Dermis microvascular lymphatic vessel endothelial cell (primary cell): ENCODE data around the gene CAMKK2. TPM values are rescaled to one million over a fixed set of nuclear protein-coding genes. Genes with fewer than 3 reads are reported as not detected.
"Not testable (repeated sequence)": the region's sequence is repeated elsewhere in the genome, so short reads cannot be mapped to it uniquely, and the experiment has no call there.

Experiments
- DNase-seq, 2 donors: peaks; one replicate each; pipeline versions ENCODE4 v3.0.0 to v3.0.0-alpha.2; 2010; ENCODE audit warnings: low read depth in 2 of 2
- total RNA-seq: library from RNA; depleted of rRNA; stranded (reverse); fragments of >200 nt; gene quantifications from 2 replicates; pipeline ENCODE4 v1.2.1, GENCODE V29; 2014

The CAMKK2 gene
- total RNA-seq, 1 donor from 2014 or later = 21.3 TPM

DNA sequence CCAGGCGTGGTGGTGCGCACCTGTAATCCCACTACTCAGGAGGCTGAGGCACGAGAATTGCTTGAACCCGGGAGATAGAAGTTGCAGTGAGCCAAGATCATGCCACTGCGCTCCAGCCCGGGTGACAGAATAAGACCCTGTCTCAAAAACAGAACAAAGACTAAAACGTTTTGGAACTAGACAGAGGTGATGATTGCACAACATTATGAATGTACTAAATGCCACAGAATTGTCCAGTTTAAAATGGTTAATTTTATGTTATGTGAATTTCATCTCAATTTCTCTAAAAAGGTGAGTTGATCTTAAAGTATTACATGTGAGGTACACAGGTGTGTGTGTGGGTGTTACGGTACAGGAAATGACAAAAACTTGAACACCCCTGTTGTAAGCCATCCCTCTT lies 70.1 kb downstream of the CAMKK2 start:
- no peak for DNase-seq

DNA sequence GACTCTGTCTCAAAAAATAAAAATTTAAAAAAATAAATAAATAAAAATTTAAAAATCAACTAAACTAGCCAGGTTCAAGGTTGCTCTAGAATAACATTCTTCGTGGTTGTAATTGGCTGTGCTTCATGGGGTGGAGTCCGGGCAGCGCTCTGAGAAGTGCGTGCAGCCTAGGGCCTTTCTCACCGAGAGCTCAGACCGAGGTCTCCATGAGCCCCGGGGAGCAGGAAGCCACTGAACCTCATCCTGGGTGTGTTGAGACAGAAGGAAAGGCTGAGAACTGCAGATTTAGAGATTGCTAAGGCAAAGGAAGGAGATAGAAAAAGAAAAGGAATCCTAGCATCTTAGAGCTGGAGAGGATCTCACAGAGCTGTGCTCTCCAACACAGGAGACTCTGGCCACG lies 71.9 kb downstream of the CAMKK2 start:
- no peak for DNase-seq

DNA sequence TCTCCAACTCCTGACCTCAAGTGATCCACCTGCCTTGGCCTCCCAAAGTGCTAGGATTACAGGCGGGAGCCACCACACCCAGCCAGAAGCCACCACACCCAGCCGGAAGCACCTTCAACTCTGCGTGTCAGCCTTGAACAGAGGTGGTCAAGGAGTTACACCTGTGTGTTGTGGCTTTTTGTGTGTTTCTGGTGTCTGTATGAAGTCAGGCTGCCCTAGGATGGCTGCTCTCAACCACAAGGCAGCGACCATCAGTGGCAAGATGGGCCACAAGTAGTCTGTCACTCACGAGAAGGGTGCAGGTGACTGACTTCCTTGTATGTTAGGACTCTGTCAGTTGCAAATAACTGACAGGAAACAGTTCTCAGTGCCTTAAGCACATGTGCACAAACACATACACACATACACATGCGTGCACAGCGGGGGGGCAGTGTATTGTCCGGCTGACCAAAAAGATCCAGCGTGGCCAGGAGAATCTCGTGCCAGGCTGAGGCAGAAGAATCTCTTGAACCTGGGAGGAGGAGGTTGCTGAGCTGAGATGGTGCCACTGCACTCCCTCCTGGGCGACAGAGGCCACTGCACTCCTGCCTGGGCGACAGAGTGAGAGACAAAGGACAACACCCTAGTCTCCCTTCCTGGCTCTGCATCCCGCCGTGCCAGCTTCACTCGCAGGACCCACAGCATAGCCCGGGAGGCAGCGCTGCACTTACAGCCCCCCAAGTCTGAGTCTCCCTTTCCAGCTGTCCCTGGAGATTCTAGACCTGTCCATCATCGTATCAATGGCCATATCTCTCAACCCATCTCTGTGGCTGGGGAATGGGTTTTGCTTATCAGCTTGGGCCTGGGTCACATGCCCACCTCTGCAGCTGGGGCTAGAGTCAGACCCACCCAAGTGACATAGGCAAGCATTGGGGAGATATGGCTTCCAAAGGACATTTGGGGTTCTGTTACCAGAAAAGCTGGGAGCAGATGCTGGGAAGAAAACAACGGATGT lies 72.9 kb downstream of the CAMKK2 start:
- DNase-seq = peak in 1 of 2 donors; percentile 16

DNA sequence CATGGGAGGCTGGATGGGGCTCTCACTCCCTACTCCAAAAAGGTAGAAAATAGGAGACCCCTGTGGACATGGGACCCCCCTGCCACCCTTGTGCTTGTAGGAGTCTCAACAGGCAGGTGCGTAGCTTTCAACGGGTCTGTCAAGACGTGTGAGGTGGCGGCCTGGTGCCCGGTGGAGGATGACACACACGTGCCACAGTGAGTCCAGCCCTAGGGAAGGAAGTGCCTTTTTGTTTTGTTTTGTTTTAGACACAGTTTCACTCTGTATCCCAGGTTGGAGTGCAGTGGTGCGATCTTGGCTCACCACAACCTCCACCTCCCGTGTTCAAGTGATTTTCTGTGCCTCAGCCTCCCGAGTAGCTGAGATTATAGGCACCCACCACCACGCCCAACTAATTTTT lies 73.7 kb downstream of the CAMKK2 start:
- DNase-seq = no peak

DNA sequence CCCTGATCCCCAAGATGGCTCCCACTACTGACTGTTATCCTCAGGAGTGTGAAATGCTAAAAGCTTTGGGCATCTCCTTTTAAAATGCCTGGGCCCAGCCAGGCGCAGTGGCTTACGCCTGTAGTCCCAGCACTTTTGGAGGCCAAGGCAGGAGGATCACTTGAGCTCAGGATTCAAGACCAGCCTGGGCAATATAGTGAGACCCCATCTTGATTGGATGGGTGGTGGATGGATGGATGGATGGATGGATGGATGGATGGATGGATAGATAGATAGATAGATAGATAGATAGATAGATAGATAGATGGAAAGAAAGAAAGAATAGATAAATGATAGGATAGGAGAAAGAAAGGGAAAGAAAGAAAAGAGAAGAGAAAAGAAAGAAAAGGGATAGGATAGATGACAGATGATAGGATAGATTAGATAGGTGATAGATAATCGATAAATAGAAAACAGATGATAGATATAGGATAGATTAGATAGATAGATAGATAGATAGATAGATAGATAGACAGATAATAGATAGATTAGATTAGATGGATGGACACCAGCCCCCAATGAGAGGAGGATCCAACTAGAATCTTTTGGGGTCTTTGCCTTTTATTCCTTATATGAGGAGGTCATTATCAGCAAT lies 77.0 kb downstream of the CAMKK2 start:
- no peak for DNase-seq

DNA sequence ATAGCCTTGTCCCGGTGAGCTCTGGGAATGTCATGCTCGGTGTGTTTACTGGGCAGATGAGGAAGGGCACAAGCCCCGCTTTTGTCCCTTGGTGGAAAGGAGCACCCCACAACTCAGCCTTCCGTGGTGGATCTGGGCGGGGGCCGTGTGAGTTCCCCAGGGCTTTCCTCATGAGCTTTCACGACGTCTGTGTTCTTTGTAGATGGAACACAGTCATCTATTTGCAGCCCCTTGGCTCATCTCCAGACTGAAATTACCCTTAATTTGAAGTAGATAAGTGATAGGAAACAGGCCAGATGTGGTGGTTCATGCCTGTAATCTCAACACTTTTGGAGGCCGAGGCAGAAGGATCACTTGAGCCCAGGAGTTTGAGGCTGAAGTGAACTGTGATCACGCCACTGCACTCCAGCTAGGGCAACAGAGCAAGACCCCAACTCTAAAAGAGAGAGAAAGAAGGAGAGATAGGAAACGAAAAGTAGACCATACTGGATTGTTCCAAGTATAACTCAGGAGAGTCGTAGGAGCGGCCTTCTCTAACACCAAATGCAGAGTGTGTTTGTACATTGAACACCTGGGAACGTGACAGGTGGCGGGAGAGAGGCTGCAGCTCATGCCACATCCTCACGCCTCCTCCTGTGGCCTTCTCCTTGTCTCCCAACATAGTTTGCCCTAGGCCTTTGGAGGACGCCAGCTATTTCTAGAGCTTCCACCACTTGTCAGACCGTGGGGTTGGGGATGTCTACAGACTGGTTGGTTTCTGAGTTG lies 77.7 kb downstream of the CAMKK2 start:
- no peak for DNase-seq

DNA sequence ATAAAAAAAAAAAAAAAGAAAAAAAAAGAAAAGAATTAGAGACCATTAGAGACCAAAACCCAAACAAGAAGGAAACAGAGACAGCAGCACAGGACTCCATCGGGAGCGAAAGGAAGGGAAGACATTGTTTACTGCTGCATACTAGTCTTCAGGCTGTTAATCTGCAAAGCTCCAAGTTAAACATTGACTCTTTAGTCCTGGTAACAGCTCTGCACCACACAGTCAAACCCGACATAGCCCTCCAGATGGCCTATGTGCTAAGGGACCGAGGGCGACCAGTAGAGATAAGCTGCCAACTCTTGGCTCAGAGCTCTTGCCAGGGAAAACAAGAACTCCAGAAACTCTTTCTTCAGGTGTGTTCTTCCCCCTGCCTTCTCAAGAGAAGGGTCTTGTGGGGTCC lies 78.7 kb downstream of the CAMKK2 start:
- no peak for DNase-seq

DNA sequence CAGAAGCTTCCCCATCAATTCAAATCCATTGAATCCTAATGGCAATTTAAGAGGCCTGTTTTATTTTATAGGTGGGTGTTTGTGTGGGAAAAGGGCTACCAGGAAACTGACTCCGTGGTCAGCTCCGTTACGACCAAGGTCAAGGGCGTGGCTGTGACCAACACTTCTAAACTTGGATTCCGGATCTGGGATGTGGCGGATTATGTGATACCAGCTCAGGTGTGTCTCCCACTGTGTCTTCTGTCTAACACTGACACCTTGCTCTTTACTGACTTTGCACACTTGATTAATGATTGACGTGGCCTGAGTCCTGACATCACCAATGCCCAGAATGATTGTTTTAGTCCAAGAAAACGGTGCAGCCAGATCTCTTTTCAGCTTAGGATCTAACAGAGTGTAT lies 79.4 kb downstream of the CAMKK2 start:
- DNase-seq = no peak

DNA sequence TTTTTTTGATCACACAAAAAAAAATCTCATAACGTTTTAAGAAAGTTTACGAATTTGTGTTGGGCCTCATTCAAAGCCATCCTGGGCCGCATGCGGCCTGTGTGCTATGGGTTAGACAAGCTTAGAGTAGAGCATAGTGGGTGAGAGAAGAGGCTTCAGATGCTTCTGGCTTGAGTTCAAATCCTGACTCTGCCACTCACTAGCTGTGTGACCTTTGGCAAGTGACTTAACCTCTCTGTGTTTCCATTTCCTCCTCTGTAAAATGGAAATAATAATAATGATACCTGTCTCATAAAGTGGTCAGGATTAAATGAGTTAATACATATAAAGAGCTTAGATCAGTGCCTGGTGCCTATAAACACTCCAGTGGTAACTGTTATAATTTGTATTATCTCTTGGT lies 80.4 kb downstream of the CAMKK2 start:
- no peak for DNase-seq

DNA sequence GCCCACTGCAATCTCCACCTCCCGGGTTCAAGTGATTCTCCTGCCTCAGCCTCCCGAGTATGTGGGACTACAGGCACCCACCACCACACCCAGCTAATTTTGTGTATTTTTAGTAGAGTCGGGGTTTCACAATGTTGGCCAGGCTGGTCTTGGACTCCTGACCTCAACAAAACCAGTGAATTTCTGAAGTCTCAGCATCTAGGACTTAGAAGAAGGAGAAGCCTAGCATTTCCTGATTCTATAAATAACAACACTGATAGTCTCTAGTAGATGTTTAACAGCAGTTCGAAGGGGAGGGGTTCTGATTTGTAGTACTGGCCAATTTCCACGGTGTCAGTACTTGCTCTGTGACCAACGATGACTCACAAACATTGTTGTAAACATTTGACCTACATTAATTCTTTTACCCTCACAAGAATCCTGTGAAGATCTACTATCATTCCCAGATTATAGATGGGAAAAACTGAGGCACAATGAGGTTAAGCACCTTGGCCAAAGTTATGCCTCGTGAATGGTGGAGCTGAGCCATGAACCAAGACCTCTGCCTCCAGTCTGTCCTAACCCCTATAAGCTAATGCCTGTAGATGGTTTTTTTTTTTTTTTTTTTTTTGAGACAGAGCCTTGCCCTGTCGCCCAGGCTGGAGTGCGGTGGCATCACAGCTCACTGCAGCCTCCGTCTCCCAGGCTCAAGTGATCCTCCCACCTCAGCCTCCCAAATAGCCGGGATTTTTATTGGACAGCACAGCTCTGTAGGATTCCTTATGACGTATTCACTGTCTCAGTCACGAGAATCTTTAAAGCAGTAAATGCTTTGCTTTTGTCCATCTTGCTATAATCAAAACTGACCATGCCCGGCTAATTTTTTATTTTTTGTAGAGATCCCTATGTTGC lies 81.4 kb downstream of the CAMKK2 start:
- DNase-seq = peak; percentile 74 to 89

DNA sequence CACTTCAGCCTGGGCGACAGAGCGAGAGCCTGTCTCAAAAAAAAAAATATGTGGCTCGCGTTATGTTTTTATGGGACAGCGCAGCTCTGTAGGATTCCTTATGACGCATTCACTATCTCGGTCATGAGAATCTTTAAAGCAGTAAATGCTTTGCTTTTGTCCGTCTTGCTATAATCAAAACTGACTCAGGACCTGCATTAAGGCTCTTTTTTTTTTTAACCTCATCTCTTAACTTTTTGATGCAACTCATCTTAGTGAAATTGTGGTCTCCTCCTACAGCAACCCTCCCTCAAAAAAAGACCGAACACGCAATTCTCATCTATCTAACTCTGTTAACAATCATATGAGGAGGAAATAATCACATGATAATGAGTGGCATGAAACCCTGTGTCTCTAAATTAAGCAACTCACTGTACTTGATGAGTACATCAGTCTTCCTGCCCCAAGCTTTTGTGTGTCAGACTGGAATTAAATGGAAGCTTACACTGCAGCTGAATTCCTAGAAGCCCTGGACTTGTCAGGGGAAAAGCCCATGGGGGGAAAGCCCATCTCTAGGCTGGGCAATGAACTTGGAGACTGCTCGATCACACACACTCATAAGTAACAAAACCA lies 82.2 kb downstream of the CAMKK2 start:
- peak in 1 of 2 donors; percentile 61 for DNase-seq

DNA sequence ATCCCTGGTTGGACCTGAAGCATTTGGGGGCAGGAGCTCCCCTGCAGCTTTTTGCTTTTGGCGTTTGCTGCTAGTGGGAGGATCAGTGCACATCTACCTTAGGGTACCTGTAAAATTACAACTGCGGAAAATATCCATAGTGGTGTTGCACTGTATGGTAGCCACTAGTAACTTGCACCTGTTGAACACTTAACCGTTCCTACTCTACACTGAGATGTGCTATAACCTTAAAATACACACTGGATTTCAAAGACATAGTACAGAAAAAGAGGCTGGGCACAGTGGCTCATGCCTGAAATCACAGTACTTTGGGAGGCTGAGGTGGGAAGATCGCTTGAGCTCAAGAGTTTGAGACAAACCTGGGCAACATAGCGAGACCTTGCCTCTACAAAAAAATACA lies 83.6 kb downstream of the CAMKK2 start:
- no peak for DNase-seq

DNA sequence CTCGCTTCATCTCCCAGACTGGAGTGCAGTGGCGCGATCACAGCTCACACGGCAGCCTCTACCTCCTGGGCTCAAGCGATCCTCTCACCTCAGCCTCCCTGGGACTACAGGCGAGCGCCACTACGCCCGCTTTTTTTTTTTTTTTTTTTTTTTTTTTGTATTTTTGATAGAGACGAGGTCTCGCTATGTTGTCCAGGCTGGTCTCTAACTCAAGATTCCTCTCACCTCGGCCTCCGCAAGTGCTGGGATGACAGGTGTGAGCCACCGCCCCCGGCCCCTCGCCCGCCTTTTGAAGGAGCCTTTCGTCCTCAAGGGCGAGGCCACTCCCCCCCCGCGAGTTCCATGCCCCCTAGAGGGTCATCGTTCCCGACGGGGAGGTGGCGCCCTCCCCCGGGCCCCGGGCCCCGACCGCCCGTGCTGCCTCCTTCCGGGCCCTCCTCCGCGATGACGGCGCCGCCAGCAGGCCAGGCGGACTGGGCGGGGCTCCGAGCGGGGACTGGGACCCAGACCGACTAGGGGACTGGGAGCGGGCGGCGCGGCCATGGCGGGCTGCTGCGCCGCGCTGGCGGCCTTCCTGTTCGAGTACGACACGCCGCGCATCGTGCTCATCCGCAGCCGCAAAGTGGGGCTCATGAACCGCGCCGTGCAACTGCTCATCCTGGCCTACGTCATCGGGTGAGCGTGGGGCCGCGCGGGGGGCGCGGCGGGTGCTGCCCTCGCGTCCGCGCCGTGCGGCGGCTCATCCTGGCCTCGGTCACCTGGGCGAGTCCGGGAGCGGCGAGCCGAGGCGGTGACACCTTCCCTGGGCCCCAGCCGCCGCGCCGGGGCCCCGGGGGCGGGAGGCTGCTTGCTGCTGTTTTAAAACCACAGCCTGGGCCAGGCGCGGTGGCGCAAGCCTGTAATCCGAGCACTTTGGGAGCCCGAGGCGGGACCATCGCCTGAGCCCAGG lies 86.6 kb downstream of the CAMKK2 start, which contains the start of gene P2RX4:
Gene P2RX4, plus strand, starts transcription at position 506 of the 949 bp plus-strand sequence. Its CDS starts 36 bp downstream, at position 542.
- DNase-seq = peak; percentile 64 to 80

DNA sequence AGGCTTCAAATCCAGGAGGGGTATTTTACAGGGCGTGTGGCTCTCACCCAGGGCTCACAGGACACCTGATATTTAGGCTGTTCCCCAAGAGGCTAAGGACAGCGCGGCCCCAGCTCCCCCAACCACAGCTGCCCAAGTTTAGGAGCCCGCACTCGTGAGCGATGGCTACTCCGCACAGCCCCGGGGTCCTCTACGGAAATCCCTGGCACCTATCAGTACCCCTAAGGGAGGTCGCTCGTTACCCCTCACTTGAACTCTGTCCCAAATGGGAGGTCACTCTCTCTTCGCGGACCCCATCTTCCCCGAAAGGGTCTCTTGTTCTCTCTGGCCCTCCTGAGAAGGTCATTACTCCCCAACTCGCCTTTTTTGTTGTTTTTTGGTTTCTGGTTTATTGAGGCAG lies 87.3 kb downstream of the CAMKK2 start:
- no peak for DNase-seq

DNA sequence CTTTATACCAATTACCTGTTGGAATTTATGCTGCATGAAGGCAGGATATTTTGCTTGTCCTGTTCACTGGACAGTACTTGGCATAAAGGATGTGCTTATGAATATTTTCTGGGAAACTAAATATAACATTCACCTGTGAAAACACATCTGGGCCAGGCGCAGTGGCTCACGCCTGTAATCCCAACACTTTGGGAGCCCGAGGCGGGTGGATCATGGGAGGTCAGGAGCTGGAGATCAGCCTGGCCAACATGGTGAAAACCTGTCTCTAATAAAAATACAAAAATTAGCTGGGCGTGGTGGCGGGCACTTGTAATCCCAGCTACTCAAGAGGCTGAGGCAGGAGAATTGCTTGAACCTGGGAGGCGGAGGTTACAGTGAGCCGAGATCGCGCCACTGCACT lies 87.9 kb downstream of the CAMKK2 start:
- DNase-seq = not testable (repeated sequence)

DNA sequence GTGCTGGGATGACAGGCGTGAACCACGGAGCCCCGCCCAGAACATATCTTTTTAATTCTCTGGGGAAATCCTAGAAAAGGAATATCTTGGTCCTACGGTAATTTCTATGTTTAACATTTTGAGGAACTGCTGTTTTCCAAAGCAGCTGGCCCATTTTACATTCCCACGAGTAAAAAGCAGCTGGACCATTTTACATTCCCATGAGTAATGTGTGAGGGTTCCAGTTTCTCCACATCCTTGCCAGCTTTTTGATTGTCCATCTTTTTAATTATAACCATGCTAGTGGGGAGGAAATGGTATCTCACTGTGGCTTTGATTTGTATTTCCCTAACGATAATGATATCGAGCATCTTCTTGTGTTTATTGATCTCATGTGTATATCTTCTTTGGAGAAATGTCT lies 91.0 kb downstream of the CAMKK2 start:
- peak in 1 of 2 donors; percentile 42 for DNase-seq

DNA sequence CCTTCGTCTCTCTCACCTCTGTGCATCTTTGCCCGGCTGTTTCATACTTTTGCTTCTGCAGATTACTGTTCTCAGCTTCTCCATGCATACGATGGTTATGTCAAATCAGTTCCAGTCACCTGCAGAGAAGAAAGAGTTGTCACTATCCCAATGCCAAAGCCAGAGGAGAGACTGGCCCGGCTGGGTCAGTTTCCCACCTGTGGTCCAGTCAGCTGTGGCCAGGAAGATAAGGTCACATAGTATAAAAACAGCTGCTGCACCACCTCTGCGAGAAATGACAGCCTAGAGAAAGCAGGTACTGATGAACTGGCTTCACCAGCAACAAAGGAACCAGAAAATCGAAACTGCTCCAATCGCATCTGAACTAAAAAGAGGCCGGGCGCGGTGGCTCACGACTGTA lies 93.0 kb downstream of the CAMKK2 start:
- no peak for DNase-seq

DNA sequence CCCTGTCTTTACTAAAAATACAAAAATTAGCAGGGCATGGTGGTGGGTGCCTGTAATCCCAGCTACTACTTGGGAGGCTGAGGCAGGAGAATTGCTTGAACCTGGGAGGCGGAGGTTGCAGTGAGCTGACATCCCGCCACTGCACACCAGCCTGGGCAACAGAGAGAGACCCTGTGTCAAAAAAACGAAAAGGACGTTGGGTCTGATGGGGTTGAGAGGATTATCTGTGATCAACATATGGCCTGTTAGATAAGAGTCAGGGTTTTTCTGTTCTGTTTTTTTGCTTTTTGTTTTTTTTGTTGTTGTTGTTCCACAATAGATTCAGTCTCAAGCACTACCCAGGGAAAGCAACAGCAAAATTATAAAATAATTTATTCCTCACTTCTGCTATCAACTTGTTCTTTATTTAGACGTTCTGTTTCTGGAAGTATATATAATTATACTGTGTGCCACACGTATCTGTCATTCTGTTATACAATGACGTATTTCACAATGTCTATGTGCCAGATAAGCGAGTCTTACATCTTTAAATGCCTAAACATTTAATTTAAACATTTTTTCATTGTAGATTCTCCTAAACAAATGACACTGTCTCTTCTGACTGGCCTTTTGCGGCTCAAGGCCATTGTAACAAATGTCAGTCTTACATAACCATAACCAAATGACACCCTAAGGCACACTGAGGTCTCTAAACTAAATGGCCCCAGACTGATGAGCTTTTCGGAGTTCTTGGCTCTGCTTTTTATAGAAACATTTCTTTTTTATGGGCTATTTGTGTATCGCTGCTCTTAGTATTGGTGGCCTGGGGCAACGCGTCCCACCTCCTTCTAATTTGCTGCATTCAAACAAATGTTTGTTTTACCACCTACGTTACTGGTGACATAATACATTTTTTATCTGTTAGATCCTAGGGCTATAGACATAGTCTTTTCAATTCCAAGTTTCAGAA lies 93.8 kb downstream of the CAMKK2 start:
- DNase-seq = no peak
